SJSA1 (cell line): ENCODE measurements around the gene CXCR5. TPM values are rescaled to one million over a fixed set of nuclear protein-coding genes. Genes with fewer than 3 reads are reported as not detected.

ENCODE experiments used
- DNase-seq, 2 experiments: peaks; one replicate each; pipeline ENCODE4 v3.0.0-alpha.2; 2015 to 2020; ENCODE audit warnings: low spot score in 2 of 2, low read depth in 1 of 2
- H3K27ac ChIP-seq: fragments of 250-450 bp; sonication (Bioruptor Pico); 2 replicates; pipeline ENCODE4 v1.5.1; 2020; ENCODE audit warnings: mild to moderate bottlenecking, moderate library complexity
- H3K27me3 ChIP-seq: fragments of 250-450 bp; sonication (Bioruptor Pico); replicated peaks from 2 replicates; pipeline ENCODE4 v1.5.1; 2020; ENCODE audit warnings: mild to moderate bottlenecking, moderate library complexity
- H3K36me3 ChIP-seq: fragments of 250-450 bp; sonication (Bioruptor Pico); 2 replicates; pipeline ENCODE4 v1.5.1; 2020; ENCODE audit warnings: mild to moderate bottlenecking
- H3K4me1 ChIP-seq: fragments of 250-450 bp; sonication (Bioruptor Pico); replicated peaks from 2 replicates; pipeline ENCODE4 v1.6.1; 2021; ENCODE audit warnings: mild to moderate bottlenecking
- H3K4me3 ChIP-seq: fragments of 250-450 bp; sonication (Bioruptor Pico); 2 replicates; pipeline ENCODE4 v1.5.1; 2020; ENCODE audit warnings: mild to moderate bottlenecking
- H3K9me3 ChIP-seq: fragments of 250-450 bp; sonication (Bioruptor Pico); replicated peaks from 2 replicates; pipeline ENCODE4 v1.5.1; 2020; ENCODE audit warnings: mild to moderate bottlenecking
- total RNA-seq: library from RNA; depleted of rRNA; stranded (reverse); fragments of >200 nt; shearing (Covaris generic); gene quantifications from 2 replicates; pipeline ENCODE4 v1.2.3, GENCODE V29; 2014

CXCR5 gene
- total RNA-seq, 1 experiment from 2014 or later = not detected

- Histone ChIP-seq H3K4me3 (no peak overlapping the region), H3K4me1 (no peaks in the 10 kb centered on the region), H3K27me3 (no peaks in the 10 kb centered on the region), H3K36me3 (peaks cover 10% of the 10 kb centered on the region), H3K27ac (no peak overlapping the region), H3K9me3 (no peaks in the 10 kb centered on the region)
- no peak for DNase-seq
Measured at GRCh38 chr11:118897721-118898310, 14.1 kb downstream of the CXCR5 start.

GRCh38 chr11:118898400-118899295 lies 15.0 kb downstream of the CXCR5 start:
- DNase-seq = no peak
- Histone ChIP-seq H3K4me3 (no peak overlapping the region), H3K9me3 (no peaks in the 10 kb centered on the region), H3K36me3 (peaks cover 10% of the 10 kb centered on the region), H3K27me3 (no peaks in the 10 kb centered on the region), H3K4me1 (no peaks in the 10 kb centered on the region), H3K27ac (no peak overlapping the region)

- no peaks in the 10 kb centered on the region for H3K27me3 ChIP-seq
Measured at GRCh38 chr11:118899296-118899688, 15.6 kb downstream of the CXCR5 start.

GRCh38 chr11:118899706-118900360 lies 16.1 kb downstream of the CXCR5 start:
- DNase-seq = no peak

More at GRCh38 chr11:118899296-118899688, 15.6 kb downstream of the CXCR5 start:
- H3K36me3 ChIP-seq = peaks cover 15% of the 10 kb centered on the region
- H3K4me1 ChIP-seq = no peaks in the 10 kb centered on the region
- no peaks in the 10 kb centered on the region for H3K9me3 ChIP-seq
- H3K4me3 ChIP-seq = no peak overlapping the region
- H3K27ac ChIP-seq = no peak overlapping the region
- DNase-seq = no peak

GRCh38 chr11:118900535-118901384 lies 17.1 kb downstream of the CXCR5 start:
- DNase-seq = no peak
- Histone ChIP-seq H3K4me1 (no peaks in the 10 kb centered on the region), H3K36me3 (peaks cover 18% of the 10 kb centered on the region), H3K27me3 (no peaks in the 10 kb centered on the region), H3K9me3 (no peaks in the 10 kb centered on the region), H3K4me3 (no peak overlapping the region), H3K27ac (no peak overlapping the region)

More at GRCh38 chr11:118899706-118900360, 16.1 kb downstream of the CXCR5 start:
- no peaks in the 10 kb centered on the region for H3K9me3 ChIP-seq
- no peaks in the 10 kb centered on the region for H3K4me1 ChIP-seq
- peaks cover 18% of the 10 kb centered on the region for H3K36me3 ChIP-seq
- no peaks in the 10 kb centered on the region for H3K27me3 ChIP-seq
- no peak overlapping the region for H3K27ac ChIP-seq
- no peak overlapping the region for H3K4me3 ChIP-seq

GRCh38 chr11:118901494-118902335 lies 18.0 kb downstream of the CXCR5 start:
- Histone ChIP-seq H3K4me3 (no peak overlapping the region), H3K27ac (no peak overlapping the region), H3K27me3 (no peaks in the 10 kb centered on the region), H3K9me3 (no peaks in the 10 kb centered on the region), H3K4me1 (no peaks in the 10 kb centered on the region), H3K36me3 (peaks cover 26% of the 10 kb centered on the region)
- DNase-seq = no peak

- Histone ChIP-seq H3K36me3 (peaks cover 34% of the 10 kb centered on the region), H3K4me1 (peaks cover 7% of the 10 kb centered on the region), H3K27me3 (no peaks in the 10 kb centered on the region), H3K4me3 (no peak overlapping the region), H3K9me3 (no peaks in the 10 kb centered on the region), H3K27ac (no peak overlapping the region)
- DNase-seq = no peak
Measured at GRCh38 chr11:118902336-118903203, 18.9 kb downstream of the CXCR5 start.

- Histone ChIP-seq H3K36me3 (peaks cover 38% of the 10 kb centered on the region), H3K27ac (no peak overlapping the region), H3K4me3 (no peak overlapping the region), H3K4me1 (peaks cover 14% of the 10 kb centered on the region), H3K27me3 (no peaks in the 10 kb centered on the region), H3K9me3 (no peaks in the 10 kb centered on the region)
- no peak for DNase-seq
Measured at GRCh38 chr11:118903204-118904015, 19.7 kb downstream of the CXCR5 start.

GRCh38 chr11:118907051-118908042 lies 23.7 kb downstream of the CXCR5 start:
- H3K27me3 ChIP-seq = no peaks in the 10 kb centered on the region
- peaks cover 28% of the 10 kb centered on the region for H3K36me3 ChIP-seq
- DNase-seq = peak; percentile 68 to 71
- no peak overlapping the region for H3K4me3 ChIP-seq
- no peaks in the 10 kb centered on the region for H3K9me3 ChIP-seq
- H3K27ac ChIP-seq = no peak overlapping the region
- H3K4me1 ChIP-seq = peaks cover 50% of the 10 kb centered on the region

- no peaks in the 10 kb centered on the region for H3K27me3 ChIP-seq
- no peaks in the 10 kb centered on the region for H3K9me3 ChIP-seq
- H3K4me1 ChIP-seq = peaks cover 60% of the 10 kb centered on the region
- DNase-seq = no peak
- no peak overlapping the region for H3K4me3 ChIP-seq
- H3K36me3 ChIP-seq = peaks cover 28% of the 10 kb centered on the region
- no peak overlapping the region for H3K27ac ChIP-seq
Measured at GRCh38 chr11:118908264-118908663, 24.6 kb downstream of the CXCR5 start.
